ENCODE results near the gene ARL3.

DNA sequence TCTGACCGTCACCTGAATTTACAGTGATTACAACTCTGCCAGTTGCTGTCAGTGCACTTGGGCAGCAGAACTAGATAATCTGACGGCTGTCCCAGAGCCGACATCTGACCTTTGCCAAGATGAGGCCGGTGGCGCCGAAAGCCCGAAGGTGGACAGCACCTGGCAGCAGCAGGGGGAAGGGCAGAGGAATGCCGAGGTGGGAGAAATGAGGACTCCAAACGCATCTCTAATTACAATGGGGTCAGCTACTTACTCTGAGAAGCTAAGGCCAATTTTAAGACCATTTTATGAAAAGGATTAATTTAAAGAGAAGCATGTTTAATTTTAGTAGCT, 36.2 kb downstream of the ARL3 start:
- TF ChIP-seq, protein P1, sequence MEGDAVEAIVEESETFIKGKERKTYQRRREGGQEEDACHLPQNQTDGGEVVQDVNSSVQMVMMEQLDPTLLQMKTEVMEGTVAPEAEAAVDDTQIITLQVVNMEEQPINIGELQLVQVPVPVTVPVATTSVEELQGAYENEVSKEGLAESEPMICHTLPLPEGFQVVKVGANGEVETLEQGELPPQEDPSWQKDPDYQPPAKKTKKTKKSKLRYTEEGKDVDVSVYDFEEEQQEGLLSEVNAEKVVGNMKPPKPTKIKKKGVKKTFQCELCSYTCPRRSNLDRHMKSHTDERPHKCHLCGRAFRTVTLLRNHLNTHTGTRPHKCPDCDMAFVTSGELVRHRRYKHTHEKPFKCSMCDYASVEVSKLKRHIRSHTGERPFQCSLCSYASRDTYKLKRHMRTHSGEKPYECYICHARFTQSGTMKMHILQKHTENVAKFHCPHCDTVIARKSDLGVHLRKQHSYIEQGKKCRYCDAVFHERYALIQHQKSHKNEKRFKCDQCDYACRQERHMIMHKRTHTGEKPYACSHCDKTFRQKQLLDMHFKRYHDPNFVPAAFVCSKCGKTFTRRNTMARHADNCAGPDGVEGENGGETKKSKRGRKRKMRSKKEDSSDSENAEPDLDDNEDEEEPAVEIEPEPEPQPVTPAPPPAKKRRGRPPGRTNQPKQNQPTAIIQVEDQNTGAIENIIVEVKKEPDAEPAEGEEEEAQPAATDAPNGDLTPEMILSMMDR (IDR thresholded peaks at IDR 0.05; ENCODE audit: low read depth, low read length, poor library complexity, severe bottlenecking): no peak
- TF ChIP-seq EZH2phosphoT487 (IDR thresholded peaks at IDR 0.05; ENCODE audit: borderline replicate concordance, low read length): no peak
